Activated CD4-positive, alpha-beta T cell treated with anti-CD3 and anti-CD28 coated beads, Interleukin-2, amount 10 ng/mL, durations not matched to agents 24 days and 14 days (primary cell): ENCODE data around the gene DLG3. TPM values are rescaled to one million over a fixed set of nuclear protein-coding genes. Genes with fewer than 3 reads are reported as not detected.
"Not testable (repeated sequence)": the region's sequence is repeated elsewhere in the genome, so short reads cannot be mapped to it uniquely, and the experiment has no call there.

Source experiments
- DNase-seq: peaks from one replicate; pipeline ENCODE4 v3.0.0; 2022
- H3K27ac Mint-ChIP-seq: one replicate; pipeline ENCODE4 v1.8.0; 2022; ENCODE audit warnings: mild to moderate bottlenecking, mixed read lengths
- H3K27me3 Mint-ChIP-seq: one replicate; pipeline ENCODE4 v1.8.0; 2022; ENCODE audit warnings: mixed read lengths
- H3K36me3 Mint-ChIP-seq: one replicate; pipeline ENCODE4 v1.8.0; 2022; ENCODE audit warnings: low read depth, mild to moderate bottlenecking, mixed read lengths
- H3K4me1 Mint-ChIP-seq: one replicate; pipeline ENCODE4 v1.8.0; 2021; ENCODE audit warnings: mixed read lengths
- H3K4me3 Mint-ChIP-seq: one replicate; pipeline ENCODE4 v1.8.0; 2022; ENCODE audit warnings: mild to moderate bottlenecking, moderate library complexity, mixed read lengths
- H3K9me3 Mint-ChIP-seq: one replicate; pipeline ENCODE4 v1.8.0; 2021; ENCODE audit warnings: mixed read lengths
- intact Hi-C: fragments of 100-400 bp; cut with micrococcal nuclease; formaldehyde crosslinking; loops from one replicate; pipeline ENCODE4 v1.15.1; 2023
- total RNA-seq: library from RNA; stranded (reverse); gene quantifications from 2 replicates; pipeline ENCODE4 v1.2.3, GENCODE V29; 2022

DLG3 gene
- 31.9 and 41.1 TPM in 2 replicates for total RNA-seq

DNA sequence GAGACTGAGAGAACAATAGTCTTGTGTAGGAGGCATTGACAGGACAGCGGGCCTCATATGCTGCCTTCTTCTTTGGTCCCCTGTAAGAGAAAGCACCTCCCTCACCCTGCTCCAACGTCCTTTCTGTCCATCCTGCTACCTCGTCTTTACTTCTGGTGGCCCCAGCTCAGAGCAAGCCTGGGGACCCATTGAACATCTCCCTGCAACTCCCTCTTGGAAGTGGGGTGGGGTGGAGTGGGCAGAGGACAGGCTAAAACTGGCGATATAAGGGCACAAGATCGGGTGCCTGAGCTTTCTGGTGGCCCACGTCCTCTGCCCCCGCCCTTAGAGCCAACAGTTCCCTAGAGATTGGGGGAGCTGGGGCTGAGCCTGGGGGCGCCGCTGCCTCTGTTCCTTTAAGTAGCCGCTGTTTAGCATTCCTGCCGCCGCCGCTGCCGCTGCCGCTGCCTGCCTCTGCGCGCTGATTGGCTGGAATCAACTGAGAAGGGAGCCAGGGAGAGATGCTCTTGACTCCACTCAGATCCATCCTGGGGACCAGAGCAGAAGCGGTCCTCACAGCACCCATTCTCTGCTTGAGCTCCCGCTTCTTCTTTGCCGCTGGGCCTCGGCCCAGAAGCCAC is at the start of gene DLG3:
Gene DLG3, plus strand, starts transcription at position 510 of the 620 bp plus-strand sequence. CDS start 367 bp downstream, outside the sequence.
- H3K4me1 Mint-ChIP-seq = peaks cover 4% of the 10 kb centered on the region
- peaks cover 54% of the 10 kb centered on the region for H3K27me3 Mint-ChIP-seq
- no peak within 1 kb of the TSS for H3K27ac Mint-ChIP-seq
- no peaks in the 10 kb centered on the region for H3K36me3 Mint-ChIP-seq
- H3K9me3 Mint-ChIP-seq = no peaks in the 10 kb centered on the region
- intact Hi-C loops = no loop called here
- H3K4me3 Mint-ChIP-seq = peak within 1 kb of the TSS; percentile 58
- peak; percentile 69 for DNase-seq

DNA sequence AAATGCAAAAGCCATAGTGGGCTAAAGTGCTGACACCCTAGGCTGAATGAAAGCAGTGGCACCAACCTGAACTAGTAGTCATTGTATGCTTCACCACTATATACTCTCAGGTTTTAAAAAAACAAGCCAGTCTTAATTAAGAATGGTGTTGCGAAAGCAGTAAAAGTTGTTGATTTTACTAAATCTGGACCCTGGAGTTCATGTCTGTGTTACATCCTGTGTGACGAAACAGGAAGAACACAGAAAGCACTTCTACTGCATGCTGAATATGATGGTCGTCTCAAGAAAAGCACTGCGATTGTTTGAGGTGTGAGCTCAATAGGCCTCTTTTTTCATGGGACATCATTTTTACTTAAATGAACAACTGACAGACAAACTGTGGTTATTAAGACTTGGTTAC is 45.7 kb upstream of the DLG3 start:
- H3K4me3 Mint-ChIP-seq = no peak overlapping the region
- H3K36me3 Mint-ChIP-seq = peaks cover 17% of the 10 kb centered on the region
- DNase-seq = no peak
- peaks cover 2% of the 10 kb centered on the region for H3K4me1 Mint-ChIP-seq
- no peaks in the 10 kb centered on the region for H3K9me3 Mint-ChIP-seq
- intact Hi-C loops = no loop called here
- no peaks in the 10 kb centered on the region for H3K27me3 Mint-ChIP-seq
- H3K27ac Mint-ChIP-seq = peak overlapping the region; percentile 69

DNA sequence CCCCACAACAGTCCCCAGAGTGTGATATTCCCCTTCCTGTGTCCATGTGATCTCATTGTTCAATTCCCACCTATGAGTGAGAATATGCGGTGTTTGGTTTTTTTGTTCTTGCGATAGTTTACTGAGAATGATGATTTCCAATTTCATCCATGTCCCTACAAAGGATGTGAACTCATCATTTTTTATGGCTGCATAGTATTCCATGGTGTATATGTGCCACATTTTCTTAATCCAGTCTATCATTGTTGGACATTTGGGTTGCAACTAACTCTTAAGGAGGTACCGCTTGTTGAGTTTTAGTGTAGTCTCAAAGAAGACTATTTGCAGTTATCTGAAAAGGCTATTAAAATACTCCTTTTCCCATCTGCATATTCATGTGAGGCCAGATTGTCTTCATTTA is 44.5 kb upstream of the DLG3 start:
- H3K27ac Mint-ChIP-seq, H3K9me3 Mint-ChIP-seq, DNase-seq, H3K4me1 Mint-ChIP-seq, H3K4me3 Mint-ChIP-seq, intact Hi-C loops, H3K27me3 Mint-ChIP-seq: not testable (repeated sequence)
- H3K36me3 Mint-ChIP-seq = peaks cover 19% of the 10 kb centered on the region

DNA sequence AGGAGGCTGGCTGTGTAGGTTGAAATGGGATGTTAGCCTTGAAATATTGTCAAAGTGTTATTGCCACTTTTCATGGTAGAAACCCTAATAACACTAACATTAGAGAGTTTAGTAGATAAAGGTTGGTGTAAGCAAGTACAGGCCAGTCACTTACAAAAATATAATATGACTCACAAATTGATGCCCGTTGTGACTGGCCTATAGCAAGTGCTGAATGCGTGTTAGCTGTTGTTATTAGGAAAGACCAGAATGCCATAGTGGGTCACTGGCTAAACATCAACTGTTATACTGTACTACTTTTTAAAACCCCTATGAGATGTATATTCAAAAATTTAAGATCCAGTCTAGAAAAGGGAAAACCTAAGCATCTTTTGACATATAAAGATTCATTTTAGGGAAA is 41.9 kb upstream of the DLG3 start:
- intact Hi-C loops = no loop called here
- Mint-ChIP-seq H3K36me3 (peaks cover 15% of the 10 kb centered on the region), H3K4me1 (peaks cover 2% of the 10 kb centered on the region), H3K4me3 (no peak overlapping the region), H3K27ac (no peak overlapping the region), H3K27me3 (no peaks in the 10 kb centered on the region), H3K9me3 (no peaks in the 10 kb centered on the region)
- no peak for DNase-seq

DNA sequence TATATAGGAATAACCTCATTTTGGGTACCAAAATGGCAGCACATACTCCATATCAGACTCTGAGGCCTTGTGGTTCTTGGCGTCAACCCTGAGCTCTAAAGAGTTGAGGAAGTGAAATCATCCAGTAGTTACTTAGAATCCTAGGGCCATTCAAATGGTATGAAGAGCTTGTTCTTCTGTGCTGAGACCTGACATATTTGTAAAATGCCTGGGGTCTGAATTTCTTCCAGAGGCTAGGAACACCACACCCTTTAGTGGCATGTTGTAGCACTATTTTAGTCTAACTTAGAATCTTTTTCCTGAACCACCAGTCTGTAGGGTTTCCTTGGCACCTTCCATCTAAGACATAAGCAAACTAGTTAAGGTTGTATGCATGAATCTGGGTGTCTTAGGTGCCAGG is 39.6 kb upstream of the DLG3 start:
- no peak for DNase-seq
- H3K27me3 Mint-ChIP-seq = no peaks in the 10 kb centered on the region
- intact Hi-C loops = no loop called here
- no peaks in the 10 kb centered on the region for H3K4me1 Mint-ChIP-seq
- peaks cover 23% of the 10 kb centered on the region for H3K36me3 Mint-ChIP-seq
- no peak overlapping the region for H3K27ac Mint-ChIP-seq
- no peak overlapping the region for H3K4me3 Mint-ChIP-seq
- no peaks in the 10 kb centered on the region for H3K9me3 Mint-ChIP-seq

DNA sequence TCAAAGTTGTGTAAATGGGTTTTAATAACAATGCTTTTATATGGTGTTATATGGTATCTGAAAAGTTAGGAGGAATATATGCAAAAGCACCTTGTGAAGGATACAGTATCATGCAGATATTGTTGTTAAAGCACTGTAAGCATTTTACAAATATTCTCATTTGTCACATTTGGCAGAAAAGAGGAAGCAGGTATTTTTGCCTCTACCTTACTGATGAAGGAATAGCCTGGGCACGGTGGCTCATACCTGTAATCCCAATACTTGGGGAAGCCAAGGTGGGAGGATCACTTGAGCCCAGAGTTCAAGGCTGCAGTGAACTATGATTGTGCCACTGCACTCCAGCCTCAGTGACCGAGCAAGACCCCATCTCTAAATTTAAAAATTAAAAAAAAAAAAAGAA is 33.7 kb upstream of the DLG3 start:
- no peak overlapping the region for H3K4me3 Mint-ChIP-seq
- peaks cover 12% of the 10 kb centered on the region for H3K36me3 Mint-ChIP-seq
- H3K4me1 Mint-ChIP-seq = no peaks in the 10 kb centered on the region
- no peak for DNase-seq
- no peaks in the 10 kb centered on the region for H3K9me3 Mint-ChIP-seq
- no peak overlapping the region for H3K27ac Mint-ChIP-seq
- intact Hi-C loops = no loop called here
- no peaks in the 10 kb centered on the region for H3K27me3 Mint-ChIP-seq

DNA sequence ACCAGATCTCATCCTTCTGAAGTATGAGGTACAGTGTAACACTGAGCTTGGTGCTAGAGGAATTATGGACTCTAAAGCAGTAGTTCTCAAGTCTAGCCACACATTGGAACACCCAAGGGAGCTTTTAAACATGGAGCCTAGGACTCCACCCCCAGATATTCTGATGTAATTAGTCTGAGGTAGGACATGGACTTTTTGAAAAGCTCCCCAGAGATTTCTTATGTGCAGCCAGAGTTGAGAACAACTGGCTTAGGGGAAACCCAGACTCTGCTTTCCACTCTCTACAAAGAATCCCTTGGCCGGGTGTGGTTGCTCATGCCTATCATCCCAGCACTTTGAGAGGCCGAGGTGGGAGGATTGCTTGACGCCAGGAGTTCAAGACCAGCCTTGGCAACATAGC is 33.2 kb upstream of the DLG3 start:
- H3K4me3 Mint-ChIP-seq = no peak overlapping the region
- intact Hi-C loops = no loop called here
- H3K9me3 Mint-ChIP-seq = no peaks in the 10 kb centered on the region
- H3K4me1 Mint-ChIP-seq = no peaks in the 10 kb centered on the region
- no peak for DNase-seq
- no peak overlapping the region for H3K27ac Mint-ChIP-seq
- H3K27me3 Mint-ChIP-seq = no peaks in the 10 kb centered on the region
- H3K36me3 Mint-ChIP-seq = peaks cover 8% of the 10 kb centered on the region

DNA sequence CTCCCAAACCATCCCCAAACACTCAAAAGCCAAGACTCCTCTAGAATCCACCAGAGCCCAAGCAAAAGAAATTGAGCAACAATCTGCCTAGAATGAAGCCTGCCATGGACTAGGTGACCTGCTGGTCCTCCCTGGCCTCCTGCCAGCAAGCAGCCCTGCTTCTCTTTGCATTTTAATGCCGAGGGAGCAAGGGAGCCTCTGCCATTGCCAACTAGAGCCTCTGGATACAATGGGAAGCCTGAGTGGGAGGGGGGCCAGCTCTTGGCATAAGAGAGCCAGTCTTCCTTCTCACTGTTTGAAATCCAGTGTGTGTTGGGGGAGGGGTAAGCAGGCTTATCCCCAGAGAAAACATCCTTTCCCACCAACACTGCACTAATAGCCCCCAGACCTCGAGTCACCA is 23.0 kb upstream of the DLG3 start:
- Mint-ChIP-seq H3K27me3 (no peaks in the 10 kb centered on the region), H3K36me3 (peaks cover 9% of the 10 kb centered on the region), H3K4me1 (no peaks in the 10 kb centered on the region), H3K4me3 (no peak overlapping the region), H3K9me3 (no peaks in the 10 kb centered on the region), H3K27ac (no peak overlapping the region)
- intact Hi-C loops = no loop called here
- DNase-seq = no peak

DNA sequence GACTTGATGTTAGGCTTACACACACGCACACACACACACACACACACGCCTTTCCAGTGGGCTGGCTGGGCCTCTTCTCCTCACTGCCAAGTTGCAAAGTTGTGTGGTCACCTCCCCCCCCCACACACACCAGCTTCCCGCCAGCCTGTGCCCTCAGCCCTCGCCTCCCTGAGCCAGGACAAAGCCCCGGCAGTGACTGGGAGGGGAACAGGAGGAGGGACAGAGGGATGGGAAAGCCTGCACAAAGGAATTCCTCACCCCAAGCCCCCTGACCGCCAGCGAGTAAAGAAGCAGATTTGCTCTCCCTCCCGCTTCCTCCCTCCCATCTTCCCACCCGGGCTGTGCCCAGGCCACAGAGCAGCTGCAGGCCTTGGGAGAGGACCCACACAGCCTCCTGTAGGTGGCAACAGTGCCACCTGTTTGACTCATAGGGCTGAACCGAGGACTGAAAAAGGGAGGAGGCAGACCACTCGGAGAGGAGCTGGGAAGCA is 21.7 kb upstream of the DLG3 start, which contains the start of gene GDPD2:
Gene GDPD2, plus strand, starts transcription at position 464 of the 491 bp plus-strand sequence. CDS start 1,671 bp downstream, outside the sequence.
- Mint-ChIP-seq H3K9me3 (no peaks in the 10 kb centered on the region), H3K4me3 (no peak within 1 kb of the TSS), H3K27ac (no peak within 1 kb of the TSS), H3K4me1 (no peaks in the 10 kb centered on the region), H3K36me3 (peaks cover 9% of the 10 kb centered on the region), H3K27me3 (no peaks in the 10 kb centered on the region)
- no peak for DNase-seq
- intact Hi-C loops = no loop called here

DNA sequence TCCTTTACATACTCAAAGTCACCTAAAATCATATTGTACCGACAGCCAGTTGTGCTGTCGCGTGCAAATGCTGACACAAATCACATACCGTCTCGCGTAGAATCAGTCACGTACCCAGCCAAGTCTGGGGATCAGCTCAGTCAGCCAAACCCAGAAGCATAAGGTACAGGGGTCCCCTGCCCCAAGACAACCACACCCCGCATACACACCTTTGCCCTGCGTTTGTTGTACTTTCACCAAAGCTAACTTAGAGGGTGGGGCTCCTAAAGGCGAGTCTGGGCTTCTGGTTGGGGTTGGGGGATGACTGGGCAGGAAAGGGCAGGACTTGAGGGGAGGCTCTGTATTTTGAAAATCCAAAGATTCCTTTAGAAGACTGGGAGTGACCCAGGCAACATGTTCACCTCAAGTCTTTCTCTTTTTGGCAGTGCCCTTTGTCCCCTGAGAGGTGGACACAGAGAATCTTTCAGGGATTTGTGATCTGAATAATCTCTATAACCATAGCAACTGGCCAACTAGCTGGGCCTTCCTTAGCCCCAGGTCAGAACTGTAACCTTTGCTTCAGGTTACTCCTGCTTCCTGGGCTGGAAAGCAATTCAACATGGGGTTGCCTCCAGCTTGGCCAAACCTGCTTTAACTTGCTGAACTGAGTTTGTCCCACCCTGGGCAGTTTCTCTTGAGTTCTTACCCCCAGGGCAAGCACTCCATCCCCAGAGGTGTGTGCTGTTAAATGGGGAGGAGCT is 20.5 kb upstream of the DLG3 start:
- DNase-seq = no peak
- peaks cover 9% of the 10 kb centered on the region for H3K36me3 Mint-ChIP-seq
- no peaks in the 10 kb centered on the region for H3K27me3 Mint-ChIP-seq
- H3K4me3 Mint-ChIP-seq = no peak overlapping the region
- no peak overlapping the region for H3K27ac Mint-ChIP-seq
- intact Hi-C loops = no loop called here
- no peaks in the 10 kb centered on the region for H3K4me1 Mint-ChIP-seq
- H3K9me3 Mint-ChIP-seq = no peaks in the 10 kb centered on the region

DNA sequence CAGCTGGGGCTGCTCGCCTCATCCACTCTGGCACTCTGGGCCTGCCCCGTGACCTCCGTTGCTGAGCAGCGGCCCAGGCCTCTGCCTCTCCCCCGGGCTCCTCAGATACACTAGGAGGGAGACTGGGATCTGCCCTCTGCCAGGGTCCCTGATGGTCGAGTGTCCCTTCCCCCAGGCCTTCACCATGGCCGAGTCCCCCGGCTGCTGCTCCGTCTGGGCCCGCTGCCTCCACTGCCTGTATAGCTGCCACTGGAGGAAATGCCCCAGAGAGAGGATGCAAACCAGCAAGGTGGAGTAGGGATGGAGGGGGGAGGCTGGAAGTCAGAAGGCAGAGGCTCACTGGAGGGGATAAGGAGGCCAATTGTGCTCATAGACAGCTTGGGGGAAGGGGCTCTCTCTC is 19.8 kb upstream of the DLG3 start:
- Mint-ChIP-seq H3K27ac (no peak overlapping the region), H3K4me1 (no peaks in the 10 kb centered on the region), H3K36me3 (peaks cover 9% of the 10 kb centered on the region), H3K9me3 (no peaks in the 10 kb centered on the region), H3K4me3 (no peak overlapping the region), H3K27me3 (no peaks in the 10 kb centered on the region)
- intact Hi-C loops = no loop called here
- no peak for DNase-seq

DNA sequence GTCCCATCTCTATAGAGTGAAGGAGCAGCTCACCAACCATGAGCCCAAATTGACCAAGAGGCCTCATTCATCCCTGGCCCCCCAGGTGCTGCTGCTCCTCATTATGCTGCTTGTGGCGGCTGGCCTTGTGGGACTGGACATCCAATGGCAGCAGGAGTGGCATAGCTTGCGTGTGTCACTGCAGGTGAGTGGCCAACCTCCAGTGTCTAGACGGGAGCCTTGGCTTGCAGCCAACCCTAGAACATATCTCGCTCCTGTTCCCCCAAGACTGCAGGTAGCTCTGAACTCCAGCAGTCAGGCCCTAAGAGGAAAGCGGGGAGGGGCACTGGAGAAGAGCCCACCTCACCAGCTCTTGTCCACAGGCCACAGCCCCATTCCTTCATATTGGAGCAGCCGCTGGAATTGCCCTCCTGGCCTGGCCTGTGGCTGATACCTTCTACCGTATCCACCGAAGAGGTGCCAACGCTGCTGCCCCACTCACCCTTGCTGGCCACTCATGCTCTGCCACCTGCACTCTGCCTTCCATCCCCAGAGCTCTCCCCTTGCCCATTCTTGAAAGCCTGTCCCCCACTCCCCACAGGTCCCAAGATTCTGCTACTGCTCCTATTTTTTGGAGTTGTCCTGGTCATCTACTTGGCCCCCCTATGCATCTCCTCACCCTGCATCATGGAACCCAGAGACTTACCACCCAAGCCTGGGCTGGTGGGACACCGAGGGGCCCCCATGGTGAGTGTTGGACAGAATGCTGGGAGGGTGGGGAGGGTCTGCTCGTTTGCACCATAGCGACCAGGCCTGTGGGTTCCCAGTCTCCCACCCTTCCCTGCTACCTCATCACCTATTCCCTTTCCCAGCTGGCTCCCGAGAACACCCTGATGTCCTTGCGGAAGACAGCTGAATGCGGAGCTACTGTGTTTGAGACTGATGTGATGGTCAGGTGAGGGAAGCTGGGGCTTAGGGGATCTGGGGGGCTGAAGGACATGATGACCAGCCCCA is 18.1 kb upstream of the DLG3 start:
- H3K9me3 Mint-ChIP-seq = no peaks in the 10 kb centered on the region
- DNase-seq = no peak
- H3K4me3 Mint-ChIP-seq = no peak overlapping the region
- no peak overlapping the region for H3K27ac Mint-ChIP-seq
- H3K36me3 Mint-ChIP-seq = no peaks in the 10 kb centered on the region
- no peaks in the 10 kb centered on the region for H3K4me1 Mint-ChIP-seq
- intact Hi-C loops = no loop called here
- no peaks in the 10 kb centered on the region for H3K27me3 Mint-ChIP-seq

DNA sequence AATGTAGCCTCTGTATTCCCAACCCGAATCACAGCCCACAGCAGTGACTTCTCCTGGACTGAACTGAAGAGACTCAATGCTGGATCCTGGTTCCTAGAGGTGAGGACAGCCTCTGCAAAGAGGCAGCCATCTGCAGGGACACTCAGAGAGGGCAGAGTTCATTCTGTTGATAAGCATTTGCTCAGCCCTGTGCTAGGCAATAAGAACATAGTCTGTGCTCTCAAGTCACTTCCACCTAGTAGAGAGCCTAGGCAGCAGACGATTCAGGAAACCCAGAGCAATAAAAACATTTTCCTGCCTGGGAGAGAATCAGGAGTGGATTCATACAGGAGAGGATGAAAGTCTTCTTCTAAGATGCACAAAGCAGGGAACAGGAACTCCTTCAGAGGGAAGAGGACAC is 17.3 kb upstream of the DLG3 start:
- H3K4me1 Mint-ChIP-seq = no peaks in the 10 kb centered on the region
- no peaks in the 10 kb centered on the region for H3K27me3 Mint-ChIP-seq
- intact Hi-C loops = no loop called here
- H3K27ac Mint-ChIP-seq = no peak overlapping the region
- H3K9me3 Mint-ChIP-seq = no peaks in the 10 kb centered on the region
- no peak for DNase-seq
- no peak overlapping the region for H3K4me3 Mint-ChIP-seq
- H3K36me3 Mint-ChIP-seq = no peaks in the 10 kb centered on the region

DNA sequence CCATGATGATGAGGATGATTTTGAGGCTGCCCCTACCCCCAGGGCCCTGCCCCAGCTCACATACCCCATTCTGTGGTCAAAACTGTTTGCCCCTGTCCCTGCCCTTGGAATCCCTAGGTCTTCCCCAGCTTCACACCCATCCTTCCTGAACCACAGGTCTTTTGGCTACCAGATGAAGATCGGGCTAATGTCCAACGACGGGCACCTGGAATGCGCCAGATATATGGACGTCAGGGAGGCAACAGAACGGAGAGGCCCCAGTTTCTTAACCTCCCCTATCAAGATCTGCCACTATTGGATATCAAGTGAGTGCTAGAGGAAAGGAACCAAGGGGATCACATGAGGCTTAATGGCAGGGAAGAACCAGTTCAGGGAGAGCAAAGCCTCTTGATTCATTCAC is 14.9 kb upstream of the DLG3 start:
- intact Hi-C loops = loop anchor here (5.0 to 10.0 kb wide), 3 partner anchors 92 to 545 kb away; partner anchors contain the start of gene KIF4A
- H3K4me1 Mint-ChIP-seq = peaks cover 11% of the 10 kb centered on the region
- no peaks in the 10 kb centered on the region for H3K27me3 Mint-ChIP-seq
- H3K9me3 Mint-ChIP-seq = no peaks in the 10 kb centered on the region
- no peak overlapping the region for H3K4me3 Mint-ChIP-seq
- DNase-seq = no peak
- no peak overlapping the region for H3K27ac Mint-ChIP-seq
- H3K36me3 Mint-ChIP-seq = no peaks in the 10 kb centered on the region
